IMR-90 (cell line): Measurements from ENCODE around the gene KIFC3. TPM values are rescaled to one million over a fixed set of nuclear protein-coding genes. Genes with fewer than 3 reads are reported as not detected.

Experiments
- ATAC-seq: fragments of 200-7000 bp; cut with Tn5 transposase; 2 replicates; pipeline ENCODE4 v1.9.1; 2020; ENCODE audit warnings: low read depth, mild to moderate bottlenecking, moderate library complexity
- BruUV-seq: library from RNA; stranded (reverse); fragments of 400-500 nt; replicated peaks from 2 replicates; lab custom pipeline; 2021; lab: Mats Ljungman, UMichigan
- CTCF ChIA-PET: fragments of 300-600 bp; formaldehyde crosslinking; extraction: SDS; loops from one replicate; lab custom pipeline; 2021; ENCODE audit warnings: antibody characterized with exemption; lab: Yijun Ruan, JAX
- POLR2A ChIA-PET: fragments of 300-600 bp; sonication (Branson Sonifier 250); formaldehyde crosslinking; loops from one replicate; lab custom pipeline; 2022; ENCODE audit warnings: antibody characterized with exemption; ENCODE audit not compliant: unreplicated experiment; lab: Charles Lee
- DNase-seq: peaks from one replicate; pipeline ENCODE4 v3.0.0; 2013
- H2AFZ ChIP-seq: replicated peaks from 2 replicates; pipeline ENCODE3; 2013; ENCODE audit warnings: low read length, mild to moderate bottlenecking; ENCODE audit not compliant: poor library complexity
- H2AK5ac ChIP-seq: 2 replicates; pipeline ENCODE4 v1.6.1; 2013; ENCODE audit warnings: low read depth, low read length, inconsistent platforms
- H2AK9ac ChIP-seq: replicated peaks from 2 replicates; pipeline ENCODE3; 2013; ENCODE audit warnings: mild to moderate bottlenecking, low read depth, low read length, moderate library complexity; ENCODE audit not compliant: poor library complexity
- H2BK120ac ChIP-seq: 2 replicates; pipeline ENCODE4 v1.6.1; 2013; ENCODE audit warnings: low read depth, low read length, inconsistent platforms
- H2BK15ac ChIP-seq: 3 replicates; pipeline ENCODE4 v1.6.1; 2013; ENCODE audit warnings: low read depth, low read length, inconsistent platforms
- H2BK20ac ChIP-seq: 2 replicates; pipeline ENCODE4 v1.6.1; 2013; ENCODE audit warnings: low read depth, mild to moderate bottlenecking, inconsistent platforms, low read length, moderate library complexity
- H2BK5ac ChIP-seq: 2 replicates; pipeline ENCODE4 v1.6.1; 2013; ENCODE audit warnings: mild to moderate bottlenecking, low read depth, low read length, inconsistent platforms; ENCODE audit not compliant: poor library complexity, severe bottlenecking
- H3K14ac ChIP-seq: replicated peaks from 2 replicates; pipeline ENCODE4 v1.6.1; 2013; ENCODE audit warnings: low read depth, low read length, inconsistent platforms
- H3K18ac ChIP-seq: 2 replicates; pipeline ENCODE4 v1.6.1; 2013; ENCODE audit warnings: low read depth, low read length, control low read depth
- H3K23ac ChIP-seq: 2 replicates; pipeline ENCODE4 v1.6.1; 2013; ENCODE audit warnings: low read depth, low read length, inconsistent platforms
- H3K27ac ChIP-seq: 2 replicates; pipeline ENCODE4 v1.5.1; 2013; ENCODE audit warnings: mild to moderate bottlenecking, control low read depth, low read length; ENCODE audit not compliant: insufficient read depth
- H3K27me3 ChIP-seq: 2 replicates; pipeline ENCODE4 v1.6.1; 2013; ENCODE audit warnings: low read length; ENCODE audit not compliant: control insufficient read depth, insufficient read depth
- H3K36me3 ChIP-seq: 2 replicates; pipeline ENCODE4 v1.6.1; 2013; ENCODE audit warnings: low read length, mixed read lengths; ENCODE audit not compliant: control insufficient read depth, insufficient read depth
- H3K4ac ChIP-seq: 2 replicates; pipeline ENCODE4 v1.6.1; 2013; ENCODE audit warnings: low read depth, low read length, inconsistent platforms
- H3K4me1 ChIP-seq: 2 replicates; pipeline ENCODE4 v1.6.1; 2013; ENCODE audit warnings: low read length, mixed read lengths; ENCODE audit not compliant: control insufficient read depth, insufficient read depth
- H3K4me2 ChIP-seq: 2 replicates; pipeline ENCODE4 v1.6.1; 2013; ENCODE audit warnings: low read depth, mild to moderate bottlenecking, control low read depth, low read length, moderate library complexity
- H3K4me3 ChIP-seq: 2 replicates; pipeline ENCODE4 v1.5.1; 2013; ENCODE audit warnings: low read depth, mild to moderate bottlenecking, control low read depth, low read length, moderate library complexity; ENCODE audit not compliant: insufficient read depth
- H3K56ac ChIP-seq: 2 replicates; pipeline ENCODE4 v1.6.1; 2013; ENCODE audit warnings: low read length, inconsistent platforms; ENCODE audit not compliant: insufficient read depth; ENCODE audit errors: extremely low read depth
- H3K79me1 ChIP-seq, 2 experiments: 2 replicates each; pipeline ENCODE4 v1.6.1; 2013; ENCODE audit warnings: low read length in 2 of 2, inconsistent platforms in 1 of 2, low read depth in 1 of 2
- H3K9ac ChIP-seq: 2 replicates; pipeline ENCODE4 v1.6.1; 2013; ENCODE audit warnings: low read depth, low read length, control low read depth
- H3K9me1 ChIP-seq: 2 replicates; pipeline ENCODE4 v1.6.1; 2013; ENCODE audit warnings: low read length, inconsistent platforms; ENCODE audit not compliant: insufficient read depth
- H3K9me3 ChIP-seq: 2 replicates; pipeline ENCODE4 v1.6.1; 2013; ENCODE audit warnings: low read length; ENCODE audit not compliant: control insufficient read depth, insufficient read depth
- H4K20me1 ChIP-seq: 2 replicates; pipeline ENCODE4 v1.6.1; 2013; ENCODE audit warnings: low read length, inconsistent platforms; ENCODE audit not compliant: insufficient read depth
- H4K5ac ChIP-seq: 2 replicates; pipeline ENCODE4 v1.6.1; 2013; ENCODE audit warnings: mild to moderate bottlenecking, low read depth, low read length, control low read depth
- H4K8ac ChIP-seq, 2 experiments: 2 replicates each; pipeline ENCODE4 v1.6.1; 2013; ENCODE audit warnings: low read depth in 2 of 2, low read length in 2 of 2, control low read depth in 1 of 2, inconsistent platforms in 1 of 2
- H4K91ac ChIP-seq: 2 replicates; pipeline ENCODE4 v1.6.1; 2013; ENCODE audit warnings: low read depth, low read length, inconsistent platforms; ENCODE audit not compliant: insufficient read depth
- FOS ChIP-seq: fragments of 150-350 bp; IDR thresholded peaks from 2 replicates; pipeline ENCODE4 v1.6.1; 2016; ENCODE audit warnings: low read depth, low read length
- MAFK ChIP-seq: IDR thresholded peaks from 2 replicates; pipeline ENCODE4 v1.6.1; 2012; ENCODE audit warnings: low read depth, low read length, improper control_type of control experiment
- NFE2L2 ChIP-seq: fragments of 150-350 bp; IDR thresholded peaks from 2 replicates; pipeline ENCODE4 v1.6.1; 2016; ENCODE audit warnings: low read depth, mild to moderate bottlenecking, low read length
- POLR2A ChIP-seq: IDR thresholded peaks from 2 replicates; pipeline ENCODE4 v1.6.1; 2012; ENCODE audit warnings: mild to moderate bottlenecking, low read depth, low read length
- RAD21 ChIP-seq: IDR thresholded peaks from 2 replicates; pipeline ENCODE4 v1.6.1; 2012; ENCODE audit warnings: low read length, improper control_type of control experiment
- RCOR1 ChIP-seq: IDR thresholded peaks from 2 replicates; pipeline ENCODE4 v1.6.1; 2012; ENCODE audit warnings: mild to moderate bottlenecking, low read length, improper control_type of control experiment; ENCODE audit not compliant: insufficient replicate concordance
- SMC3 ChIP-seq: fragments of 150-350 bp; IDR thresholded peaks from 2 replicates; pipeline ENCODE4 v1.6.1; 2016; ENCODE audit warnings: low read depth, mild to moderate bottlenecking, antibody characterized with exemption, low read length, moderate library complexity
- WGBS, 2 experiments: methylation state at CpG; one replicate each; pipeline versions ENCODE4 v1.1.5 to v1.1.7; 2013; ENCODE audit warnings: missing lambda C conversion rate in 2 of 2; ENCODE audit not compliant: insufficient read length in 1 of 2; ENCODE audit errors: extremely low coverage in 2 of 2; 5-methylcytosine and 5-hydroxymethylcytosine counted together
- dilution Hi-C: fragments of 300-500 bp; cut with HindIII; formaldehyde crosslinking; loops from one replicate; pipeline ENCODE4 v1.14.3; 2018; ENCODE audit warnings: low sequenced_read_pairs; ENCODE audit not compliant: unreplicated experiment
- in situ Hi-C: fragments of 300-500 bp; cut with MboI; formaldehyde crosslinking; loops from 3 replicates; pipeline ENCODE4 v1.14.3; 2019; ENCODE audit warnings: low sequenced_read_pairs, inconsistent platforms, mixed read lengths
- intact Hi-C: fragments of 100-400 bp; cut with micrococcal nuclease; formaldehyde crosslinking; loops from 2 replicates; pipeline ENCODE4 v1.10.0; 2022
- polyA plus RNA-seq, 3 experiments: library from polyadenylated mRNA; depleted of rRNA; stranded (reverse); fragments of >200 nt; gene quantifications; 2 replicates each; pipeline ENCODE4 v1.2.3, GENCODE V29; 2012; ENCODE audit warnings: low replicate concordance in 1 of 3
- total RNA-seq: library from RNA; depleted of rRNA; stranded (reverse); fragments of >200 nt; gene quantifications from 2 replicates; pipeline ENCODE4 v1.2.3, GENCODE V29; 2012
- TF ChIP-seq, protein P1 (sequence below): conservative IDR thresholded peaks from 2 replicates; pipeline ENCODE4 v1.5.1; 2012; ENCODE audit warnings: mild to moderate bottlenecking, low read depth, low read length, improper control_type of control experiment

Gene KIFC3
- total and polyA plus RNA-seq, 2 of the 4 experiments (the other 2 are of a cell fraction) = 48.6 to 62.5 TPM

DNA sequence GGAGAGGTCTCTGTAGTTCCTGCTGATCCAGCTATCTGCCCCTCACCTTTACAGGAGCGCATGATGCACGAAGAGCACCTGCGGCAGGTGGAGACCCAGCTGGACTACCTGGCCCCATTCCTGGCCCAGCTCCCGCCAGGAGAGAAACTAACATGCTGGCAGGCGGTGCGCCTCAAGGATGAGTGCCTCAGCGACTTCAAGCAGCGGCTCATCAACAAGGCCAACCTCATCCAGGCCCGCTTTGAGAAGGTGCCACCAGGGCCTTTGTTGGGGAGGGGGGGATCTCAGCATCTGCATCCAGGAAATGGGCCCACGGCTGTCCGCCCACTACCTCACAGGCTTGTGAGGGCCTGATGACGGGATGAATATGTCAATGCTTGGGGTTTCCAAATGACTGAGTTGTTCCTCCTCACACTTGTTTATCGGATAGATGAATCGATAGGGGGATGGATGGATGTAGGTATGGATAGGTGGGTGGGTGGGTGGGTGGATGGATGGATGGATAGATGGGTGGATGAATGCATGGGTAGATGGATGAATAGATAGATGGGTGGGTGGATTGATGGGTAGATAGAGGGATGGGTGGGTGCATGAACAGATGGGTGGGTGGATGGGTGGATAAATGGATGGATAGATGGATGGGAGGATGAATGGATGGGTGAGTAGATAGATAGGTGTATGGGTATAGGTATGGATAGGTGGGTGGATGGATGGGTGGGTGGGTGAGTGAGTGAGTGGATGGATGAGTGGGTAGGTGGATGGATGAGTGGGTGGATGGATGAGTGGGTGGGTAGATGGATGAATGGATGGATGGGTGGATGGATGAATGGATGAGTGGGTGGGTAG, 73.7 kb downstream of the KIFC3 start:
- no peak overlapping the region for H2BK20ac ChIP-seq
- no peaks in the 10 kb centered on the region for H3K9me1 ChIP-seq
- DNase-seq (no peak), ATAC-seq (no peak)
- intact Hi-C loops = no loop called here
- no peak overlapping the region for H3K9ac ChIP-seq
- 89% methylated on average over 7 of the region's 14 CpGs; no CpG with 5 or more reads in 1 of the 2 experiments for WGBS, 2 experiments
- in situ Hi-C loops = no loop called here
- no peaks in the 10 kb centered on the region for H3K79me1 ChIP-seq
- ChIA-PET CTCF (no interaction called here), POLR2A (no interaction called here)
- no peak overlapping the region for H4K5ac ChIP-seq
- no peak overlapping the region for H3K4me3 ChIP-seq
- dilution Hi-C loops = no loop called here
- no peaks in the 10 kb centered on the region for H3K4me1 ChIP-seq
- H2BK120ac ChIP-seq = no peak overlapping the region
- no peaks in the 10 kb centered on the region for H3K36me3 ChIP-seq
- no peak overlapping the region for H3K23ac ChIP-seq
- no peak overlapping the region for H3K27ac ChIP-seq
- no peak overlapping the region for H2AK9ac ChIP-seq
- H4K91ac ChIP-seq = no peak overlapping the region
- no peak overlapping the region for H3K14ac ChIP-seq
- no peak overlapping the region for H3K56ac ChIP-seq
- no TSS peak for BruUV-seq
- H3K4ac ChIP-seq = no peak overlapping the region
- peaks cover 5% of the 10 kb centered on the region for H3K27me3 ChIP-seq
- no peak overlapping the region for H3K18ac ChIP-seq
- H4K8ac ChIP-seq = no peak overlapping the region
- H3K9me3 ChIP-seq = no peaks in the 10 kb centered on the region
- H4K20me1 ChIP-seq = no peaks in the 10 kb centered on the region
- no peak overlapping the region for H2AFZ ChIP-seq
- TF ChIP-seq RCOR1 (no peak), MAFK (no peak), SMC3 (no peak), FOS (no peak), RAD21 (no peak), POLR2A (no peak), NFE2L2 (no peak)
- TF ChIP-seq, protein P1, sequence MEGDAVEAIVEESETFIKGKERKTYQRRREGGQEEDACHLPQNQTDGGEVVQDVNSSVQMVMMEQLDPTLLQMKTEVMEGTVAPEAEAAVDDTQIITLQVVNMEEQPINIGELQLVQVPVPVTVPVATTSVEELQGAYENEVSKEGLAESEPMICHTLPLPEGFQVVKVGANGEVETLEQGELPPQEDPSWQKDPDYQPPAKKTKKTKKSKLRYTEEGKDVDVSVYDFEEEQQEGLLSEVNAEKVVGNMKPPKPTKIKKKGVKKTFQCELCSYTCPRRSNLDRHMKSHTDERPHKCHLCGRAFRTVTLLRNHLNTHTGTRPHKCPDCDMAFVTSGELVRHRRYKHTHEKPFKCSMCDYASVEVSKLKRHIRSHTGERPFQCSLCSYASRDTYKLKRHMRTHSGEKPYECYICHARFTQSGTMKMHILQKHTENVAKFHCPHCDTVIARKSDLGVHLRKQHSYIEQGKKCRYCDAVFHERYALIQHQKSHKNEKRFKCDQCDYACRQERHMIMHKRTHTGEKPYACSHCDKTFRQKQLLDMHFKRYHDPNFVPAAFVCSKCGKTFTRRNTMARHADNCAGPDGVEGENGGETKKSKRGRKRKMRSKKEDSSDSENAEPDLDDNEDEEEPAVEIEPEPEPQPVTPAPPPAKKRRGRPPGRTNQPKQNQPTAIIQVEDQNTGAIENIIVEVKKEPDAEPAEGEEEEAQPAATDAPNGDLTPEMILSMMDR = no peak
- no peak overlapping the region for H2BK5ac ChIP-seq
- H2BK15ac ChIP-seq = no peak overlapping the region
- H2AK5ac ChIP-seq = no peak overlapping the region
- H3K4me2 ChIP-seq = no peak overlapping the region
